Measurements from ENCODE around the gene UCP2. TPM values are rescaled to one million over a fixed set of nuclear protein-coding genes. Genes with fewer than 3 reads are reported as not detected.

The UCP2 gene
- total and polyA plus RNA-seq, 2 experiments from 2014 or later, result 60.1 to 76.9 TPM

- no peak for TF ChIP-seq ZNF462 (CRISPR knock-in tag; IDR thresholded peaks at IDR 0.05)
Measured at GRCh38 chr11:74021998-74022397, 39.4 kb upstream of the UCP2 start (continued).

DNA sequence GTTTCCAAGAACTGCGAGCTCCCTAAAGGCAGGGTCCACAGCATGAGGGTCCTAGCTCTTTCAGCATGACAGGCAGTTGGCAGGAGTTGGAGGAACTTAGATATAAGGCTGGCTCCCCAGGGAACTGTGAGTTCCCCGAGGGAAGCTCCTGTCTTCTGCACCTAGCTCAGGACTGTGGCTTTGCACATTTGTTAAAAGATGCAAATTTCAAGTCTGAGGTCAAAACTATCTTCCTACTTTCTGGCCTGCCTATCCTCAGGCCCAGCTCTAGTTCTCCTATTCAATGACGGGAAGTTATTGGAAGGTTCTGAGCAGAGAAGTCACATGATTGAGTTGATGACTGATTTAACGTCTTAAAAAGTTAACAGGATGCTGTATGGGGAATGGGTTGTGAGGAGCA is 37.9 kb upstream of the UCP2 start:
- no peak overlapping the region for H3K4me3 ChIP-seq
- ATAC-seq (no peak), DNase-seq (ENCODE audit: low spot score) (no peak)
- H3K9me3 Mint-ChIP-seq, result no peaks in the 10 kb centered on the region
- H2AFZ ChIP-seq, result no peak overlapping the region
- H3K27ac Mint-ChIP-seq, result no peak overlapping the region
- H3K4me3 Mint-ChIP-seq, result no peak overlapping the region
- H3K4me1 Mint-ChIP-seq, result peaks cover 7% of the 10 kb centered on the region
- H3K36me3 ChIP-seq (ENCODE audit: insufficient read depth), result no peaks in the 10 kb centered on the region
- no peaks in the 10 kb centered on the region for H3K79me2 ChIP-seq (replicated peaks; ENCODE audit: insufficient read depth)
- peaks cover 13% of the 10 kb centered on the region for H3K36me3 Mint-ChIP-seq (ENCODE audit: low read depth)
- no peaks in the 10 kb centered on the region; the same call in 1 of the 2 replicates for H3K9me2 ChIP-seq (ENCODE audit: insufficient read depth)
- no peaks in the 10 kb centered on the region for H3F3A ChIP-seq (replicated peaks; ENCODE audit: low read depth)
- no peaks in the 10 kb centered on the region for H3K27me3 ChIP-seq (ENCODE audit: insufficient read depth)
- H3K4me1 ChIP-seq (ENCODE audit: insufficient read depth), result no peaks in the 10 kb centered on the region
- no peak overlapping the region for H3K4me2 ChIP-seq
- TF ChIP-seq CTCF (conservative IDR thresholded peaks at IDR 0.05; ENCODE audit: low read depth in 2 of 2) (no peak), JUNB (IDR thresholded peaks at IDR 0.05; ENCODE audit: unreplicated experiment) (no peak), NANOG (IDR thresholded peaks at IDR 0.05; ENCODE audit: borderline replicate concordance) (no peak), EZH2phosphoT487 (IDR thresholded peaks at IDR 0.05; ENCODE audit: unreplicated experiment) (no peak)
- TF ChIP-seq, protein P1, sequence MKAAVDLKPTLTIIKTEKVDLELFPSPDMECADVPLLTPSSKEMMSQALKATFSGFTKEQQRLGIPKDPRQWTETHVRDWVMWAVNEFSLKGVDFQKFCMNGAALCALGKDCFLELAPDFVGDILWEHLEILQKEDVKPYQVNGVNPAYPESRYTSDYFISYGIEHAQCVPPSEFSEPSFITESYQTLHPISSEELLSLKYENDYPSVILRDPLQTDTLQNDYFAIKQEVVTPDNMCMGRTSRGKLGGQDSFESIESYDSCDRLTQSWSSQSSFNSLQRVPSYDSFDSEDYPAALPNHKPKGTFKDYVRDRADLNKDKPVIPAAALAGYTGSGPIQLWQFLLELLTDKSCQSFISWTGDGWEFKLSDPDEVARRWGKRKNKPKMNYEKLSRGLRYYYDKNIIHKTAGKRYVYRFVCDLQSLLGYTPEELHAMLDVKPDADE (IDR thresholded peaks at IDR 0.05), result no peak
- H3K27ac ChIP-seq (ENCODE audit: low read depth), result no peak overlapping the region
- H3K27me3 Mint-ChIP-seq (ENCODE audit: insufficient read depth, low read depth, poor library complexity), result peaks cover 3% of the 10 kb centered on the region
- H4K20me1 ChIP-seq (replicated peaks; ENCODE audit: insufficient read depth), result no peaks in the 10 kb centered on the region

Measured in GM23338 (cell line).